Umbilical cord (tissue), 2 donors: ENCODE measurements around the gene GRWD1. TPM values are rescaled to one million over a fixed set of nuclear protein-coding genes. Genes with fewer than 3 reads are reported as not detected.

Experiments used
- DNase-seq: peaks from one replicate; pipeline ENCODE4 v3.0.0-alpha.2; 2015; ENCODE audit warnings: low spot score
- total RNA-seq: library from RNA; depleted of rRNA; stranded (reverse); fragments of >200 nt; gene quantifications from one replicate; pipeline ENCODE4 v1.2.3, GENCODE V29; 2014; ENCODE audit warnings: low replicate concordance; ENCODE audit not compliant: insufficient read depth

GRWD1 gene
- total RNA-seq, 1 donor from 2014 or later: 19.0 TPM

- DNase-seq: no peak
These were observed 10.3 kb downstream of the GRWD1 start for GRCh38 chr19:48455908-48456562.

GRCh38 chr19:48456864-48457263, 11.1 kb downstream of the GRWD1 start:
- DNase-seq: no peak

DNA sequence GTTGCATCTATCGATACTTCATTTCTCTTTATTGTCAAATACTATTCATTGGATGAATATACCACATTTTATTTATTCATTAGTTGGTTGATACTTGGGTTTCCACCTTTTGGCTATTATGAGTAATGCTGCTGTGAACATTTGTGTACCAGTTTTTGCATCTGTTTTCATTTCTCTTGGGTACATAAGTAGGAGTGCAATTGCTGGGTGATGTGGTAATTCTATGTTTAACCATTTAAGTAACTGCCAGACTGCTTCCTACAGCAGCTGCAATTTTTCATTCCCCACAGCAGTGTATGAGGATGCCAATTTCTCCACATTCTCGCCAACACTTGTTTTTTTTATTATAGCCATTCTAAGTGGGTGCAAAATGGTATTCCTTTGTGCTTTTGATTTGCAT, 12.2 kb downstream of the GRWD1 start:
- no peak for DNase-seq

DNA sequence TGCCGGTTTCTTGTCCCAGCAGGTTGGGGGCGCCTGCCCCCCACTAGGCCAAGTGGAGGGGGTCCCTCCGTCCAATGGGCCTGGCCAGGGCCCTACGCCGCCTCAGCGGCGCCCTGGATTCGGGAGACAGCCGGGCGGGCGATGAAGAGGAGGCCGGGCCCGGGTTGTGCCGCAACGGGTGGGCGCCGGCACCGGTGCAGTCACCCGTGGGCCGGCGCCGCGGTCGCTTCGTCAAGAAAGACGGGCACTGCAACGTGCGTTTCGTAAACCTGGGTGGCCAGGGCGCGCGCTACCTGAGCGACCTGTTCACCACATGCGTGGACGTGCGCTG, 15.8 kb downstream of the GRWD1 start:
- no peak for DNase-seq

DNA sequence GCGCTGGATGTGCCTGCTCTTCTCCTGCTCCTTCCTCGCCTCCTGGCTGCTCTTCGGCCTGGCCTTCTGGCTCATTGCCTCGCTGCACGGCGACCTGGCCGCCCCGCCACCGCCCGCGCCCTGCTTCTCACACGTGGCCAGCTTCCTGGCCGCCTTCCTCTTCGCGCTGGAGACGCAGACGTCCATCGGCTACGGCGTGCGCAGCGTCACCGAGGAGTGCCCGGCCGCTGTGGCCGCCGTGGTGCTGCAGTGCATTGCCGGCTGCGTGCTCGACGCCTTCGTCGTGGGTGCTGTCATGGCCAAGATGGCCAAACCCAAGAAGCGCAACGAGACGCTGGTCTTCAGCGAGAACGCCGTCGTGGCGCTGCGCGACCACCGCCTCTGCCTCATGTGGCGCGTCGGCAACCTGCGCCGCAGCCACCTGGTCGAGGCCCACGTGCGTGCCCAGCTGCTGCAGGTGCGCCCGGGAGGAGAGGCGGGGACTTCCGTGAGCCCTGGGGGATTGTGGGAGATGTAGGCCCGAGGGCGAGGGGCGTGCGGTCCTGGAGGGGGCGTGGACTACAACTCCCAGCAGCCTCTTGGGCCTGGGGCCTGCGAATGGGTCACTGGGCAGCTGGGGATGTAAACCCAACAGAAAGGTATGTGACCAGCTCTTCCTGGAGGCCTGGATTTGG, 16.3 kb downstream of the GRWD1 start:
- no peak for DNase-seq

- DNase-seq: no peak
These were observed 19.4 kb downstream of the GRWD1 start for GRCh38 chr19:48465215-48465614.

DNA sequence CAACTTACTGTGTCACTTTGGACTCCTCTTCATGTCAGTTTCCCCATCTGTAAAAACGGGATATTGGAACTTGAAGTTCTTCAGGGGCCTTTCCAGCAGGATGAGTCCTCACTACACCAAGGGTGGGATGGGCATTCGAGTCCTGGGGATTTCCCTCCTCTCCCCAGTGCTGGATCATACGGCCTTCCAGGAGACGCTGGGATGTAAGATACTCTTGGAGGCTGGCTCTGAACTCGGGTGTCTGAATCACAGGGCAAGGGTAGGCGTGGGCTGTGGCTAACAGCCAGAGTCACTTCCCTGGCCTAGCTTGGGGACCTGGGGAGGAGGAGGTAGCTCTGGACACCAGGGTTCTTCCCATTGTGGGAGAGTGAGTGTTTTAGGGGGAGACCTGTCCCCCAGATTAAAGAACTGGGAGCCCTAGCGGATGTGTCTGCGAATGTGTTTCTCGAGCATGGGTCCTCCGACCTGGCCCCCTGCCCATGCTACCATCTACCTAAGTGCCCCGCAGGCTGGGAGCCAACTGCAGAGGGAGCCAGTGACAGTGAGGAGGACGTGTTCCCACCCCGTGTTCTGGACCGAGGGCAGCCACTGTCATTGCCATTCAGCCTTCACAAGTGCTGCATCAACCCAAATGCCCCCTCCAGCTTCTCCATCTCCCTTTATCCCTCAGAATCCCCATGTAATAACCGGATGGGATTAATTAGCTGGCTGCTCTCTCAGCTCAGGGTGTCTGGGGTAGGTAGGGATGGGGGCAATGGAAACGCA, 21.0 kb downstream of the GRWD1 start:
- DNase-seq: no peak

DNA sequence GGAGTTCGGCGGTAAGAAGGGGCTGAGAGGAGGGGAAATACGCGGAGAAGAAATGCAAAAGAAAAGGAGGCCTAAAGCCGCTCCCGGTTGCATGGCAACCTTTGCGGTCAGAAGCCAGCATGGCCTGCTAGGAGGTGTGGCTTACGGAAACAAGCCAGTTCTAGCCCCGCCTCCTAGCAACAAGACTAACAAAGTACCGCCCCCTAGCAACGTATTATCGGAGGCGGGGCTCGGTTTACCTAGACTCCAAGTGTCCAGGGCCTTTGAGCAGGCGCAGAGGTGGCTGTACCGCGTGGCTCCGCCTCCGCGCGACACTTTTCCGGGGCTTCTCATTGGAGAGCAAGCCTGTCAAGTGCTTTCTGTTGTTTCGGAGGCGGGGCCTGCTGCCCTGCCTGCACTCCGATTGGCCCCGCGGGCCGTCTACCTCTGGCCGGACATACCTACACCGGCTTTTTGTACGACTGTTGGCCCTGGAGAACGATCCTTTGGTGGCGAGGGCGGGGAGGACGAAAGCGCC, 23.0 kb downstream of the GRWD1 start:
- peak; percentile 100 for DNase-seq

GRCh38 chr19:48469289-48469881, 23.6 kb downstream of the GRWD1 start, which contains the start of gene CYTH2:
CYTH2 (plus strand) TSS chr19:48469369; CDS start chr19:48469508, 139 bp downstream.
- DNase-seq: peak; percentile 90

DNA sequence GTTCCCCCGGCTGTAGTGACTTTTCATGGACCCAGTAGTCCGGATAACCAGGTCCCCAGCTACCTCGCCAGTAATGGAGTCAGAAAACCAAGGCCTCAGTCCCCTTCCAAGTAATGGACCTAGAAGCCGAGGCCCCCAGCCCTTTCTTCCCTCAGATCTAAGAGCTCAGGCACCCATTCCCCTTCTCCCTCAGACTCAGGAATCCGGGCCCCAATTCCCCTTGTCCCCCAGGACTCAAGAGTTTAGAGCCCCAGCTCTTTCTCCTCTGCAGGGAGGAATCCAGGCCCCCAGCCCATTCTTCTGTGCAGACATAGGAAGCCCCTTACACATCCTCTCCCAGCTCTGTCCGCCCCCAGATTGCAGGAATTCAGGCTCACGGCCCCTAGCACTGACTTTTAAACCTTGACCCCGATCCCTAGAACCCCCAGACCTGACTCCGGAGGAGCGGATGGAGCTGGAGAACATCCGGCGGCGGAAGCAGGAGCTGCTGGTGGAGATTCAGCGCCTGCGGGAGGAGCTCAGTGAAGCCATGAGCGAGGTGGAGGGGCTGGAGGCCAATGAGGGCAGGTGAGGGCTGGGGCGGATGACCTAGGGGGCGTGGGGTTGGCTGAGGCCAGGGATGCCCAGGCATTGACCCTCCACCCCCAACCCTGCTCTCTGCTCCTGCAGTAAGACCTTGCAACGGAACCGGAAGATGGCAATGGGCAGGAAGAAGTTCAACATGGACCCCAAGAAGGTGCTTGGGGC, 24.3 kb downstream of the GRWD1 start:
- DNase-seq: no peak

DNA sequence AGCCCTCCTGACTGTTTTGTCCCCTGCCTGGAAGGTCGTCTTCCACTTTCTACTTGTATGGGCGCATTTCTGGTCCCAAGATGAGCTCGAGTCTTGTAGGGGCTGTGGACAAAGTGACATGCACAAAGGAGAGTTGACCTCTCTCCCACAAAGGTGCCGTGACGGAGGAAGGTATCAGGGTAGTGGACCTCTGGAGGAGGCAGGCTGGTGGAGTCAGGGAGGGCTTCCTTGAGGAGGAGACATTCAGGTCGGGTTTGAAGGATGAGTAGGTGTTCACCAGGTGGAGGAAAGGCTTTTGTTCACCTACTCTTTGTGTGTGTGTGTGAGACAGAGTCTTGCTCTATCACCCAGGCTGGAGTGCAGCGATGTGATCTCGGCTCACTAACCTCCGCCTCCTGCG, 25.1 kb downstream of the GRWD1 start:
- DNase-seq: no peak

- DNase-seq: no peak
These were observed 26.1 kb downstream of the GRWD1 start for GRCh38 chr19:48471836-48472235.

- no peak for DNase-seq
These were observed 27.6 kb downstream of the GRWD1 start for GRCh38 chr19:48473161-48473966.

DNA sequence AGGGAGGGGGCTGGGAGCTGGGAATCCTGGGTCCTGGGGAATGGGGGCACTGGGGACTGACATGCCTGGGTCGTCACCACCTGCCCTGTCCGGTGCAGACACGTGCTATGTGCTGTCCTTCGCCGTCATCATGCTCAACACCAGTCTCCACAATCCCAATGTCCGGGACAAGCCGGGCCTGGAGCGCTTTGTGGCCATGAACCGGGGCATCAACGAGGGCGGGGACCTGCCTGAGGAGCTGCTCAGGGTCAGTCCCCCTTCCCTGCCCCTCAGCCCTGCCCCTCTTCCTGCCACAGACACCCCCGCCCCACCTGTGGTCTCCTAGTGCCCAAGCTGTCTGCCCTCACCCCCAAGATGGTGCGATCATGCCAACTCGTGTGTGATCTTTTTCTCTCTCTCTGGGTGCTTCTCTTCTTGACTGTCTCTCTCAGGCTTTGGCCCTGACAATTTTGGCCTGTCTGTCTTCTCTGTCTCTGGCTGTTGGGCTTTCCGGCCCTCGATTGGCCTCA, 28.4 kb downstream of the GRWD1 start:
- DNase-seq: no peak

GRCh38 chr19:48475369-48476068, 29.7 kb downstream of the GRWD1 start:
- no peak for DNase-seq

GRCh38 chr19:48476176-48476575, 30.4 kb downstream of the GRWD1 start:
- no peak for DNase-seq

DNA sequence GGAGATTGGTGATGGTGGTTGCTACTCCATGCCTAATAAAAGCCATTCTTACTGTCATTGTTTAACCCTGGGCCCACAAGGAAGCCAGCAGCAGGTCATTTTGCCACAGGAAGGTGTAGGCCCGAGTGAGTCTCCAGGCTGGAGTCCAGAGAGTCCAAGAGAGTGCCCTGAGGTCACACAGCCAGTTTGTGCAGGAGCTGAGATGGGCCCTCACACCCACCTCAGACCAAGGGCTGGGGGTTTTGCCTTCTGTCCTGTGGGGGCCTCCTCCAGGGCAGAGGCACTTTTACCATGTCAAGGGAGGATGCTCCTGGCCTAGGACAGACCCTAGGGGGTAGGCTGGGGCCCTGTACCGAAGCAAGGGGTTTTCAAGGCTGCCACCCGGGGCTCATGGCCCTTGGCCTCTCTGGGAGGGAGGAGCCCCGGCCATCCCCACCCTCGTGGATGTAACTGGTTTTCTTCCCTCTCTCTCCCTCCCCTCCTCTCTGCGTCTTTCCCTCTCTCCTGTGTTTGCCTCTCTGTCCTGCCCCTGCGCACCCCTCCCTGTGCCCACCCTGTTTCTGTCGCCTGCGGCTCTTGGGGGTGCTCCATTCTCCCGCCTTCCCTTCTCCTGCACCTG, 31.4 kb downstream of the GRWD1 start:
- DNase-seq: no peak

GRCh38 chr19:48477698-48478338, 32.0 kb downstream of the GRWD1 start:
- DNase-seq: peak; percentile 63
